GM19328 (cell line): ENCODE measurements around the gene METTL16.
"Not testable (repeated sequence)": the region's sequence is repeated elsewhere in the genome, so short reads cannot be mapped to it uniquely, and the experiment has no call there.

Experiments used
- ATAC-seq: cut with Tn5 transposase; IDR thresholded peaks from one replicate; pipeline ENCODE4 v1.9.1; 2021; ENCODE audit warnings: mild to moderate bottlenecking, moderate library complexity; ENCODE audit not compliant: unreplicated experiment

The METTL16 gene

GRCh38 chr17:2507015-2507414, 4.7 kb downstream of the METTL16 start:
- not testable (repeated sequence) for ATAC-seq

GRCh38 chr17:2503627-2504026, 8.1 kb downstream of the METTL16 start:
- ATAC-seq = no peak

GRCh38 chr17:2502871-2503580, 8.7 kb downstream of the METTL16 start:
- ATAC-seq = no peak

GRCh38 chr17:2500446-2500845, 11.2 kb downstream of the METTL16 start:
- ATAC-seq = no peak

GRCh38 chr17:2489286-2489685, 22.4 kb downstream of the METTL16 start:
- ATAC-seq = not testable (repeated sequence)

GRCh38 chr17:2487306-2487705, 24.4 kb downstream of the METTL16 start:
- ATAC-seq = no peak

- not testable (repeated sequence) for ATAC-seq
Measured at GRCh38 chr17:2486709-2487108, 25.0 kb downstream of the METTL16 start.

- no peak for ATAC-seq
Measured at GRCh38 chr17:2485970-2486369, 25.7 kb downstream of the METTL16 start.

- ATAC-seq = no peak
Measured at GRCh38 chr17:2485543-2485942, 26.1 kb downstream of the METTL16 start.

GRCh38 chr17:2484876-2485275, 26.8 kb downstream of the METTL16 start:
- ATAC-seq = no peak

- ATAC-seq = no peak
Measured at GRCh38 chr17:2483084-2483483, 28.6 kb downstream of the METTL16 start.

GRCh38 chr17:2482218-2482617, 29.5 kb downstream of the METTL16 start:
- ATAC-seq = no peak

GRCh38 chr17:2481760-2482159, 29.9 kb downstream of the METTL16 start:
- no peak for ATAC-seq

GRCh38 chr17:2478458-2478857, 33.2 kb downstream of the METTL16 start:
- ATAC-seq = no peak

GRCh38 chr17:2475056-2475455, 36.6 kb downstream of the METTL16 start:
- ATAC-seq = no peak

- no peak for ATAC-seq
Measured at GRCh38 chr17:2474371-2474770, 37.3 kb downstream of the METTL16 start.

- no peak for ATAC-seq
Measured at GRCh38 chr17:2468270-2468669, 43.4 kb downstream of the METTL16 start.

GRCh38 chr17:2466931-2467330, 44.8 kb downstream of the METTL16 start:
- no peak for ATAC-seq

GRCh38 chr17:2462481-2462880, 49.2 kb downstream of the METTL16 start:
- ATAC-seq = no peak

GRCh38 chr17:2459917-2460271, 51.8 kb downstream of the METTL16 start:
- ATAC-seq = no peak

- no peak for ATAC-seq
Measured at GRCh38 chr17:2457913-2458312, 53.8 kb downstream of the METTL16 start.

GRCh38 chr17:2456475-2456874, 55.2 kb downstream of the METTL16 start:
- ATAC-seq = no peak

- no peak for ATAC-seq
Measured at GRCh38 chr17:2455956-2456355, 55.7 kb downstream of the METTL16 start.
